Hair follicular keratinocyte (primary cell): ENCODE results near the gene GPR149. TPM values are rescaled to one million over a fixed set of nuclear protein-coding genes. Genes with fewer than 3 reads are reported as not detected.

Experiments
- total RNA-seq: library from RNA; depleted of rRNA; stranded (reverse); fragments of >200 nt; gene quantifications from 2 replicates; pipeline ENCODE4 v1.2.3, GENCODE V29; 2015

Gene GPR149, protein sequence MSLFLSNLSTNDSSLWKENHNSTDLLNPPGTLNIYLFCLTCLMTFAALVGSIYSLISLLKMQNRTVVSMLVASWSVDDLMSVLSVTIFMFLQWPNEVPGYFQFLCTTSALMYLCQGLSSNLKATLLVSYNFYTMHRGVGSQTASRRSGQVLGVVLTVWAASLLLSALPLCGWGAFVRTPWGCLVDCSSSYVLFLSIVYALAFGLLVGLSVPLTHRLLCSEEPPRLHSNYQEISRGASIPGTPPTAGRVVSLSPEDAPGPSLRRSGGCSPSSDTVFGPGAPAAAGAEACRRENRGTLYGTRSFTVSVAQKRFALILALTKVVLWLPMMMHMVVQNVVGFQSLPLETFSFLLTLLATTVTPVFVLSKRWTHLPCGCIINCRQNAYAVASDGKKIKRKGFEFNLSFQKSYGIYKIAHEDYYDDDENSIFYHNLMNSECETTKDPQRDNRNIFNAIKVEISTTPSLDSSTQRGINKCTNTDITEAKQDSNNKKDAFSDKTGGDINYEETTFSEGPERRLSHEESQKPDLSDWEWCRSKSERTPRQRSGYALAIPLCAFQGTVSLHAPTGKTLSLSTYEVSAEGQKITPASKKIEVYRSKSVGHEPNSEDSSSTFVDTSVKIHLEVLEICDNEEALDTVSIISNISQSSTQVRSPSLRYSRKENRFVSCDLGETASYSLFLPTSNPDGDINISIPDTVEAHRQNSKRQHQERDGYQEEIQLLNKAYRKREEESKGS
- total RNA-seq, result not detected in 2 replicates

DNA sequence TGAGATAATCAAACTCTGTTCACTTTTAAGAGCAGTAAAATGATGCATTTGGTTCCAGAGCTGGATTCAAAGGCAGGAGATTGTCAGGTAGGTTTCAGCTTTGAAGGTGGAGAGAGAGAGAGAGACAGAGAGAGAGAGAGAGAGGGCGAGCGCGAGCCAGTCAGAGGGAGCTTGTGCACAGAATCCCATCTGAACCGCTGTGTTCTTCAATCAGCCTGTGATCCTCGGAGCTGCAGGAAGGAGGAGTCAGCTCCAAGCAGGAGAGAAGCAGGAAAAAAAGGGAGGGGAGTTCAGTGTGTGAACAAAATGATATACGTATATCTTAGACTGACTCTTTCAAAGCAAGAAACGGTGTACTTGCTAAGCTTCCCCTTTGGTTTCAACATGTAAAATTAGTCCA, at the start of gene GPR149:
Gene GPR149 (minus strand): TSS at position 177 of the 400 bp plus-strand sequence. CDS start 575 bp downstream, outside the sequence.

GRCh38 chr3:154323891-154324738, 105.9 kb downstream of the GPR149 start, which contains the start of gene DHX36:
TSS of gene DHX36 (minus strand) at chr3:154324487. CDS start at chr3:154324416, 71 bp downstream.

Other genes with a start within 250 kb of the GPR149 start
- 14.8 and 28.4 TPM in 2 replicates for gene DHX36, start 105.7 kb downstream of the GPR149 start, total RNA-seq